ENCODE measurements around the gene MXRA8.
"Not testable (repeated sequence)": the region's sequence is repeated elsewhere in the genome, so short reads cannot be mapped to it uniquely, and the experiment has no call there.

Gene MXRA8

DNA sequence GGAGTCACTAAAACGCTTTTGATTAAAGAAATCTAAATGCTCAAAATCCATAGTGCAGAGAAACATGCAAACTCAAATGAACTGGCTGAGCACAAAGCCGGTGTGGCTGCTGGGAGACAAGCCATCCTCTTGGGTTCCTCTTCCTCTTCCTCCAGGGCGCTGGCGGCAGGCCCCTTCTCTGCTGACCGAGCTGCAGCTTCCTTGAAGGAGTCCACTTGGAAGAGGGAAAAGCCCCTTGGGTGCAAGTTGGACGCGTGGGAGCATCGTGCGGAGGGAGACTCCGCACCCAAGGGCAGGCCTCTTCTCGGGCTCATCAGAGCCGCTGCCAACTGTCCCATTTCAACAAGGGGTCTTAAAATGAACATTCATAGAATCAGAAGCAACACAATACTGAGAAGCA is 32.9 kb upstream of the MXRA8 start:
- TF ChIP-seq, protein P1, sequence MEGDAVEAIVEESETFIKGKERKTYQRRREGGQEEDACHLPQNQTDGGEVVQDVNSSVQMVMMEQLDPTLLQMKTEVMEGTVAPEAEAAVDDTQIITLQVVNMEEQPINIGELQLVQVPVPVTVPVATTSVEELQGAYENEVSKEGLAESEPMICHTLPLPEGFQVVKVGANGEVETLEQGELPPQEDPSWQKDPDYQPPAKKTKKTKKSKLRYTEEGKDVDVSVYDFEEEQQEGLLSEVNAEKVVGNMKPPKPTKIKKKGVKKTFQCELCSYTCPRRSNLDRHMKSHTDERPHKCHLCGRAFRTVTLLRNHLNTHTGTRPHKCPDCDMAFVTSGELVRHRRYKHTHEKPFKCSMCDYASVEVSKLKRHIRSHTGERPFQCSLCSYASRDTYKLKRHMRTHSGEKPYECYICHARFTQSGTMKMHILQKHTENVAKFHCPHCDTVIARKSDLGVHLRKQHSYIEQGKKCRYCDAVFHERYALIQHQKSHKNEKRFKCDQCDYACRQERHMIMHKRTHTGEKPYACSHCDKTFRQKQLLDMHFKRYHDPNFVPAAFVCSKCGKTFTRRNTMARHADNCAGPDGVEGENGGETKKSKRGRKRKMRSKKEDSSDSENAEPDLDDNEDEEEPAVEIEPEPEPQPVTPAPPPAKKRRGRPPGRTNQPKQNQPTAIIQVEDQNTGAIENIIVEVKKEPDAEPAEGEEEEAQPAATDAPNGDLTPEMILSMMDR (IDR thresholded peaks at IDR 0.05; ENCODE audit: borderline replicate concordance, control extremely low read depth, extremely low read depth, insufficient read depth, missing control alignments) = no peak
- in situ Hi-C loops (cut with MboI; ENCODE audit: low sequenced_read_pairs, unreplicated experiment) = no loop called here
- no peak for DNase-seq (ENCODE audit: low spot score)

DNA sequence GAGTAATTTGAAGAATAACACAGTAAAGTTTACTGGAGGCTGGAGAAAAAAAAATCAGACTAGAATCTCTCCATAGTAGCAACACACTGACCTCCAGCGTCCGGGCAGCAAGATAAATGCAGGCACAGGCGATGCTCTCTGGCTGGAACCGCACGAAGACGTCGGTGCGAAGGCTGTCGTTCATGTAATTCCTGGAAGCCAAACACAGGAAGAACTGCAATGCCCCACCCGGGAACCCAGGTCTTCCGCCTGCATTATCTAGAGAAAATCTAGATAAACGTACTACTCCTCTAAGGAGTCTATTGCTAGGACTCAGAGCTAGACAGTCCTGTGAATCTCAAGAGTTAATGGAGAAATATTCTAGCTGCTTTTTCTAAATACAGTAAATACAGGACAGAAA is 32.3 kb upstream of the MXRA8 start:
- no peak for DNase-seq (ENCODE audit: low spot score)
- in situ Hi-C loops (cut with MboI; ENCODE audit: low sequenced_read_pairs, unreplicated experiment) = no loop called here
- TF ChIP-seq, protein P1 (IDR thresholded peaks at IDR 0.05; ENCODE audit: borderline replicate concordance, control extremely low read depth, extremely low read depth, insufficient read depth, missing control alignments) = no peak

DNA sequence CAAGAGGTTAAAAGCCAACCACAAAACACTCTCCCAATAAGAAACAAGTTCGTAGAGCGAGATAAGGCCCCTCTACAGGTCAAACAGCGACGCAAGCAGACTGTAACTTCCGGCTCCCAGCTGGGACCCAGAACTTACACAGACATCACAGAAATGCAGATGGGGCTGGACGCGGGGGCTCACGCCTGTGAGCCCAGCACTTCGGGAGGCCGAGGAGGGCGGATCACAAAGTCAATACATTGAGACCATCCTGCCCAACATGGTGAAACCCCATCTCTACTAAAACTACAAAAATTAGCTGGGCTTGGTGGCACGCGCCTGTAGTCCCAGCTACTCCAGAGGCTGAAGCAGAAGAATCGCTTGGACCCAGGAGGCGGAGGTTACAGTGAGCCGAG is 29.7 kb upstream of the MXRA8 start:
- TF ChIP-seq, protein P1 (IDR thresholded peaks at IDR 0.05; ENCODE audit: borderline replicate concordance, control extremely low read depth, extremely low read depth, insufficient read depth, missing control alignments) = no peak
- in situ Hi-C loops (cut with MboI; ENCODE audit: low sequenced_read_pairs, unreplicated experiment) = no loop called here
- DNase-seq (ENCODE audit: low spot score) = no peak

DNA sequence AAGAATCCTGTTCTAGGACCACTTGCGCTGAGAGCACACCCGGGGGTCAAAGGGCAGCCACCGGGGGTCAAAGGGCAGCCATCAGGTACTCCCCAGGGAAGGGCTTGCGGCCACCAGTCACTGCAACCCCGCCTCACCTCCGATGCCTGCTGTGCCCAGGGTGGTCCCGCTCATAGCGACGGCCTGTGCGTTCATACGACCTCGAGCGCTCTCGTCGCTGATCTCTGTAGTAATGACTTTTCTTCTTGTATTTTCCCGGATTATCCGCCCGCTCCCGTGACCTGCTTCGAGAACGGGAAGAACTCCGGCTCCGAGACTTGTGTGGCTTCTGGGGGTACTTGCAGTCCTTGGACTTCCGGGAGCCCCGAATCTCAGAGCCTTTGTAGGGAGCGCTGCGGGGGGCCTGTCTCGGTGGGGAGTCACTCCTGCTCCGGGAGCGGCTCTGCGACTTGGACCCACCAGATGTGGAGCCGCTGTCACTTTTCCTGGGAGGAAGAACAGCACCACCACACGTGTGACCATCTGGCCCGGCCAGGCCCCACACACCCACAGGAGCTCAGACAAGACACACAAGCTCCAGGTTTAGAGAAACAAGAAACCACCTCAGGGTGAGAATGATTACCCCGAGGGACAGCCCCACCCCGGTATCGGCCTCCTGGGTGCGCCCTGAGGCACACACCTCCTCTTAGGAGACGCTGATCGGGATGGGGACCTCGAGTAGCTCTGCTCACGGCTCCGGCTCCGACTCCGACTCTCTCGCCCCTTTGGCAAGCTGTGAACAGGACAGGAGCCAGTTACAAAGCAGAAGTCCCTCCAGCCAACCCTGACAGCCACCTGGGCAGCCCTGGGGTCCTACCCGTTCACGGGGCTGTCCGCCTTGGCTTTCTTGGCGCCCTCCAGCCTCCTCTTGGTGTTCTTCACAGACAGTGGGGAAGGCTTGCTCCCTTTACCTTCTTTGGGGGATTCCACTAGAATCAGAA is 29.0 kb upstream of the MXRA8 start:
- TF ChIP-seq, protein P1 (IDR thresholded peaks at IDR 0.05; ENCODE audit: borderline replicate concordance, control extremely low read depth, extremely low read depth, insufficient read depth, missing control alignments) = no peak
- in situ Hi-C loops (cut with MboI; ENCODE audit: low sequenced_read_pairs, unreplicated experiment) = no loop called here
- no peak for DNase-seq (ENCODE audit: low spot score)

DNA sequence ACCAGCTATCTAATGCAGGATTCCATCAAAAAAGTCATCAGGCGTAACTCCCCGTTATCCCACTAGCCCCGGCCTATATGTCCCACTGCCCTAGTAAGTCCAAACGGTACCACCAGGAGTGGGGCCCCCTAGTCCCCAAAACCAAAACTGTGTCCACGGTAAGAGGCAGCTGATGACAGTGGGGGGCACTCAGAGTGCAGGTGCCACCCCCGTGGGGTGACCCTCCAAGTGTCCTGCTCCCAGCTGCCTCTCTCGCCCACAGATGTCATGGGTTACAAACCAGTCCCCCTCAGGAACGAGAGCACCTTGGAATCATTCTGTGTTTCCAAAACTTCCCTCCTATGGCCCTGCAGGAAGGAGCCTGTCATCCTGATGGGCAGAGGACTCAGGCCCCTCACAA is 27.6 kb upstream of the MXRA8 start:
- in situ Hi-C loops (cut with MboI; ENCODE audit: low sequenced_read_pairs, unreplicated experiment) = no loop called here
- DNase-seq (ENCODE audit: low spot score) = no peak
- TF ChIP-seq, protein P1 (IDR thresholded peaks at IDR 0.05; ENCODE audit: borderline replicate concordance, control extremely low read depth, extremely low read depth, insufficient read depth, missing control alignments) = no peak

DNA sequence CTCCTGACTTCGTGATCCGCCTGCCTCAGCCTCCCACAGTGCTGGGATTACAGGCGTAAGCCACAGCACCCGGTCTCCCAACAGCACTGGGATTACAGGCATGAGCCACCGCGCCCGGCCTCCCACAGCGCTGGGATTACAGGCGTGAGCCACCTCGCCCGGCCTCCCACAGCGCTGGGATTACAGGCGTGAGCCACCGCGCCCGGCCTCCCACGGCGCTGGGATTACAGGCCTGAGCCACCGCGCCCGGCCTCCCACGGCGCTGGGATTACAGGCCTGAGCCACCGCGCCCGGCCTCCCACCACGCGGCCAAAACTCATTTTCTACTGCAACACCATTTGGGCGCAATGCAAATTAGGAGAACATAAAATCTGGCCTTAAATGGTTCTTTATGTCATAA is 27.0 kb upstream of the MXRA8 start:
- DNase-seq (ENCODE audit: low spot score); in situ Hi-C loops (cut with MboI; ENCODE audit: low sequenced_read_pairs, unreplicated experiment): not testable (repeated sequence)

DNA sequence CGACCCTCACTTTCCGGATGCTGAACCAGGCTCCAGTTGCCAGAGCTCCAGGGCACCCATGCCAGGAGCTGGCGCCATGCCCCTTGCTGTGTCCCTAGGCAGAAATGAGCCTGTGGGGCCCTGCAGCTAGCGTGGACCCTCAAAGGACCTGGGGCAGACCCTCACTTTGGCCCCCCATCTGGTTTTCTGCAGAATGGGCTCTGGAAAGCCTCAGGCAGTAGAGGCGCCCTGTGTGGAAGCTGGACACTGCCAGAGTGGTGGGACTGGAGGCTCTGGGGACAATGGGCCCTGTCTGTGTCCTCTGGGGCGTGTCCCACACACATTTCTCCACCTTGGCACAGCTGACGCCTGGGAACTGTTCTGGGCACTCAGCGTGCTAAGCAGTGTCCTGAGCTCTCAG is 22.9 kb upstream of the MXRA8 start:
- DNase-seq (ENCODE audit: low spot score) = no peak
- TF ChIP-seq, protein P1 (IDR thresholded peaks at IDR 0.05; ENCODE audit: borderline replicate concordance, control extremely low read depth, extremely low read depth, insufficient read depth, missing control alignments) = no peak
- in situ Hi-C loops (cut with MboI; ENCODE audit: low sequenced_read_pairs, unreplicated experiment) = no loop called here
